Activated CD4-positive, alpha-beta T cell treated with anti-CD3 and anti-CD28 coated beads, Interleukin-2, amount 10 ng/mL, durations not matched to agents 7 days and 5 days (primary cell): Measurements from ENCODE around the gene COL11A2. TPM values are rescaled to one million over a fixed set of nuclear protein-coding genes. Genes with fewer than 3 reads are reported as not detected.

Experiments used
- microRNA-seq: library from miRNA; unstranded; fragments of <30 nt; microRNA quantifications from one replicate; pipeline ENCODE4 v1.2.0, GENCODE V29; 2021; ENCODE audit warnings: borderline microRNAs expressed, borderline replicate concordance
- total RNA-seq, 2 experiments: library from RNA; stranded (reverse); gene quantifications; one replicate each; pipeline ENCODE4 v1.2.3, GENCODE V29; 2021

The COL11A2 gene
- total RNA-seq, 2 experiments from 2014 or later: 1.3 to 1.4 TPM

Small RNA genes lying within 50 kb of the gene (microRNA-seq; reads per million reads assigned to microRNA genes)
- gene MIR219A1: 6.3 reads per million, percentile 33 among the genes with 10 or more reads in this experiment

Other genes with a start within 250 kb of the COL11A2 start
- gene HLA-DMA, start 239.4 kb downstream of the COL11A2 start, total RNA-seq: 10 to 100 TPM; 24.0 to 26.8 TPM
- 100 to 1,000 TPM; 334 to 383 TPM for gene BRD2, start 223.9 kb downstream of the COL11A2 start, total RNA-seq
- 1 to 10 TPM; 1.5 to 1.6 TPM for gene HLA-DOA, start 182.9 kb downstream of the COL11A2 start, total RNA-seq
- gene HLA-DPA1, start 118.8 kb downstream of the COL11A2 start, total RNA-seq: 10 to 100 TPM; 26.2 to 29.6 TPM
- gene HLA-DPB1, start 116.5 kb downstream of the COL11A2 start, total RNA-seq: 10 to 100 TPM; 24.7 to 26.2 TPM
- gene RXRB, start 8.2 kb upstream of the COL11A2 start, total RNA-seq: 10 to 100 TPM; 45.0 to 46.2 TPM
- 10 to 100 TPM; 34.8 to 48.5 TPM for gene SLC39A7, start 8.4 kb upstream of the COL11A2 start, total RNA-seq
- gene HSD17B8, start 12.2 kb upstream of the COL11A2 start, total RNA-seq: 10 to 100 TPM; 11.0 to 13.6 TPM
- gene RING1, start 16.0 kb upstream of the COL11A2 start, total RNA-seq: 10 to 100 TPM; 38.1 to 44.0 TPM
- 10 to 100 TPM; 79.1 to 84.0 TPM for gene VPS52, start 79.4 kb upstream of the COL11A2 start, total RNA-seq
- gene RPS18, start 79.6 kb upstream of the COL11A2 start, total RNA-seq: 1,000 to 10,000 TPM; 2,438 to 3,135 TPM
- 10 to 100 TPM; 18.3 to 21.5 TPM for gene B3GALT4, start 84.7 kb upstream of the COL11A2 start, total RNA-seq
- 10 to 100 TPM; 53.4 to 54.8 TPM for gene WDR46, start 96.8 kb upstream of the COL11A2 start, total RNA-seq
- 10 to 100 TPM; 57.0 to 67.2 TPM for gene PFDN6, start 97.1 kb upstream of the COL11A2 start, total RNA-seq
- 10 to 100 TPM; 52.6 to 52.8 TPM for gene RGL2, start 106.5 kb upstream of the COL11A2 start, total RNA-seq
- gene TAPBP, start 121.6 kb upstream of the COL11A2 start, total RNA-seq: 100 to 1,000 TPM; 246 to 263 TPM
- gene ZBTB22, start 125.3 kb upstream of the COL11A2 start, total RNA-seq: 10 to 100 TPM; 15.8 to 16.9 TPM
- 100 to 1,000 TPM in 1 of 2 experiments, 10 to 100 TPM in 1; 98.9 to 113 TPM for gene DAXX, start 130.5 kb upstream of the COL11A2 start, total RNA-seq
- gene KIFC1, start 199.4 kb upstream of the COL11A2 start, total RNA-seq: 100 to 1,000 TPM; 157 to 167 TPM
- 10 to 100 TPM; 34.2 to 37.7 TPM for gene PHF1, start 218.5 kb upstream of the COL11A2 start, total RNA-seq
- gene CUTA, start 225.6 kb upstream of the COL11A2 start, total RNA-seq: 100 to 1,000 TPM; 191 to 207 TPM
- 10 to 100 TPM; 42.9 to 44.9 TPM for gene SYNGAP1, start 227.6 kb upstream of the COL11A2 start, total RNA-seq